CD14-positive monocyte (primary cell): ENCODE measurements around the gene DRD2. TPM values are rescaled to one million over a fixed set of nuclear protein-coding genes. Genes with fewer than 3 reads are reported as not detected.

Experiments
- DNase-seq, 3 donors: peaks; one replicate each; pipeline ENCODE4 v3.0.0-alpha.2; 2011 to 2022
- H2AFZ ChIP-seq: 2 replicates; pipeline ENCODE4 v1.6.0; 2012; ENCODE audit warnings: mild to moderate bottlenecking, low read depth, low read length, inconsistent platforms; ENCODE audit not compliant: insufficient read depth, poor library complexity, severe bottlenecking
- H3K27ac ChIP-seq, 2 donors: 1 replicate in 1 of 2; 2 replicates in 1 of 2; pipeline ENCODE4 v1.5.1; 2012 to 2013; ENCODE audit warnings: low read length in 2 of 2, control low read depth in 1 of 2, inconsistent platforms in 1 of 2, low read depth in 1 of 2, mild to moderate bottlenecking in 1 of 2
- H3K27me3 ChIP-seq, 2 donors: one replicate each; pipeline versions ENCODE4 v1.6.0 to v1.6.1; 2011 to 2013; ENCODE audit warnings: low read length in 2 of 2; ENCODE audit not compliant: control insufficient read depth in 2 of 2, insufficient read depth in 2 of 2
- H3K36me3 ChIP-seq, 2 donors: replicated peaks in 1 of 2; 1 replicate in 1 of 2; 2 replicates in 1 of 2; pipeline versions ENCODE4 v1.5.1 to v1.6.1; 2012 to 2013; ENCODE audit warnings: low read length in 2 of 2, control low read depth in 1 of 2, inconsistent platforms in 1 of 2, mild to moderate bottlenecking in 1 of 2; ENCODE audit not compliant: insufficient read depth in 2 of 2, control insufficient read depth in 1 of 2
- H3K4me1 ChIP-seq, 2 donors: 1 replicate in 1 of 2; 2 replicates in 1 of 2; pipeline versions ENCODE4 v1.5.1 to v1.6.1; 2012 to 2013; ENCODE audit warnings: low read length in 2 of 2, control low read depth in 1 of 2, inconsistent platforms in 1 of 2, mild to moderate bottlenecking in 1 of 2, moderate library complexity in 1 of 2; ENCODE audit not compliant: insufficient read depth in 2 of 2, control insufficient read depth in 1 of 2
- H3K4me2 ChIP-seq: replicated peaks from 2 replicates; pipeline ENCODE3; 2012; ENCODE audit warnings: low read length, moderate library complexity, mild to moderate bottlenecking; ENCODE audit not compliant: poor library complexity, severe bottlenecking; ENCODE audit errors: extremely low read depth
- H3K4me3 ChIP-seq, 3 experiments: fragments of 200-600 bp in 1 of 3; sonication (generic) in 1 of 3; replicated peaks in 1 of 3; 1 replicate in 2 of 3; 2 replicates in 1 of 3; pipeline ENCODE4 v1.5.1; 2011 to 2013; ENCODE audit warnings: low read length in 3 of 3, mild to moderate bottlenecking in 3 of 3, control low read depth in 2 of 3, low read depth in 2 of 3, inconsistent platforms in 1 of 3, moderate library complexity in 1 of 3
- H3K79me2 ChIP-seq: 2 replicates; pipeline ENCODE4 v1.6.0; 2012; ENCODE audit warnings: mild to moderate bottlenecking, control low read depth, inconsistent platforms, low read length, moderate library complexity; ENCODE audit not compliant: insufficient read depth
- H3K9ac ChIP-seq: 2 replicates; pipeline ENCODE4 v1.6.0; 2017; ENCODE audit warnings: low read length, mild to moderate bottlenecking; ENCODE audit not compliant: insufficient read depth, poor library complexity, severe bottlenecking
- H3K9me3 ChIP-seq, 2 donors: replicated peaks in 1 of 2; 1 replicate in 1 of 2; 2 replicates in 1 of 2; pipeline versions ENCODE4 v1.5.1 to v1.6.1; 2012 to 2013; ENCODE audit warnings: low read length in 2 of 2, control low read depth in 1 of 2; ENCODE audit not compliant: control insufficient read depth in 1 of 2, insufficient read depth in 1 of 2
- H4K20me1 ChIP-seq: 2 replicates; pipeline ENCODE4 v1.6.0; 2012; ENCODE audit warnings: mild to moderate bottlenecking, low read length, control low read depth, moderate library complexity; ENCODE audit not compliant: insufficient read depth
- H3K27ac Mint-ChIP-seq, 7 donors: one replicate each; pipeline ENCODE4 v1.8.0; 2020; ENCODE audit warnings: mild to moderate bottlenecking in 7 of 7, mixed read lengths in 7 of 7, moderate library complexity in 6 of 7, inconsistent platforms in 2 of 7
- H3K27me3 Mint-ChIP-seq, 3 donors: one replicate each; pipeline ENCODE4 v1.8.0; 2021 to 2022; ENCODE audit warnings: low read depth in 3 of 3, mild to moderate bottlenecking in 3 of 3, mixed read lengths in 3 of 3, moderate library complexity in 3 of 3, inconsistent platforms in 1 of 3
- H3K36me3 Mint-ChIP-seq, 2 donors: one replicate each; pipeline ENCODE4 v1.8.0; 2020; ENCODE audit warnings: mixed read lengths in 2 of 2, inconsistent platforms in 1 of 2, mild to moderate bottlenecking in 1 of 2
- H3K4me1 Mint-ChIP-seq: one replicate; pipeline ENCODE4 v1.8.0; 2020; ENCODE audit warnings: mild to moderate bottlenecking, mixed read lengths
- H3K4me3 Mint-ChIP-seq, 2 donors: one replicate each; pipeline ENCODE4 v1.8.0; 2020; ENCODE audit warnings: mild to moderate bottlenecking in 2 of 2, mixed read lengths in 2 of 2, moderate library complexity in 1 of 2
- H3K9me3 Mint-ChIP-seq, 7 donors: one replicate each; pipeline ENCODE4 v1.8.0; 2020 to 2022; ENCODE audit warnings: mixed read lengths in 7 of 7, mild to moderate bottlenecking in 6 of 7, moderate library complexity in 6 of 7, inconsistent platforms in 2 of 7
- WGBS: methylation state at CpG from one replicate; pipeline ENCODE4 v1.1.5; 2013; ENCODE audit warnings: missing lambda C conversion rate; ENCODE audit not compliant: insufficient coverage; 5-methylcytosine and 5-hydroxymethylcytosine counted together
- intact Hi-C, 2 donors: fragments of 100-400 bp; cut with micrococcal nuclease; formaldehyde crosslinking; loops; one replicate each; pipeline versions ENCODE4 v1.15.0 to v1.15.1; 2023
- polyA plus RNA-seq, 3 donors: library from polyadenylated mRNA; depleted of rRNA in 1 of 3; unstranded in 2 of 3; stranded (reverse) in 1 of 3; fragments of 300-500 nt in 2 of 3; fragments of >200 nt in 1 of 3; fragmentation: Illumina TruSeq in 2 of 3; gene quantifications; 1 replicate in 2 of 3; 2 replicates in 1 of 3; pipeline ENCODE4 v1.2.3, GENCODE V29; 2012 to 2021
- TF ChIP-seq, protein P1 (sequence below): fragments of 200-600 bp; IDR thresholded peaks from one replicate; pipeline ENCODE4 v1.8.0; 2022; ENCODE audit warnings: antibody characterized with exemption, mild to moderate bottlenecking

Gene DRD2
- polyA plus RNA-seq, 3 donors: not detected

DNA sequence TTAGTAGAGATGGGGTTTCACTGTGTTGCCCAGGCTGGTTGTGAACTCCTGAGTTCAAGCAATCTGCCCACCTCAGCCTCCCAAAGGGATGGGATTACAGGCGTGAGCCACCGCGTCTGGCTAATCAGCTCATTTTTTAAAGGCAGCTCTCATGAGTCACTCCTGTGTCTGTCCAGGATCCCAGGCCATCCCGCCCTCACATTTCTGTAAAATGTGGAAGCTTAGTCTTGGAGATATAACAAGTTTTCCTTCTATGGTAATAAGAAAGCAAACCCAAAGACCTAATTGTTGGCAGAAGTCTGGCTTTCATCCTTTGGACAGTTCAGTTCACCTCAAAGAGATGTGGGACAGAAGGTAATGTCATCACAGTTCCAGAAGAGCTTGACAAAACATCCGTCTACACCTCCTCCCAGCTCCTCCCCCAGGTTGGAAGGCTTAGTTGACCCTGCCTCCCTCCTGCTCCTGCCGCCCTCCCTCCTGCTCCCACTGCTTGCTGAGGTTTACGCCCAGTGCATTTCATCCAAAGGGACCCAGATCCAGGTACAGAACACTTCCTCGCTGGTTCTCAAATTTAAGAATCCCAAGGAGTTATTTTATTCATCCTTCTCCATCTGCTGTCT, 6.4 kb downstream of the DRD2 start:
- intact Hi-C loops: no loop called here
- Histone ChIP-seq H2AFZ (no peak overlapping the region), H3K9me3 (peaks cover 0 to 3% of the 10 kb centered on the region in 2 donors), H3K27ac (no peak overlapping the region), H3K4me2 (no peak overlapping the region), H3K79me2 (no peaks in the 10 kb centered on the region), H3K36me3 (no peaks in the 10 kb centered on the region), H3K27me3 (peaks cover 15 to 16% of the 10 kb centered on the region in 2 donors), H4K20me1 (no peaks in the 10 kb centered on the region), H3K4me1 (no peaks in the 10 kb centered on the region), H3K4me3 (no peak overlapping the region), H3K9ac (no peak overlapping the region)
- TF ChIP-seq, protein P1, sequence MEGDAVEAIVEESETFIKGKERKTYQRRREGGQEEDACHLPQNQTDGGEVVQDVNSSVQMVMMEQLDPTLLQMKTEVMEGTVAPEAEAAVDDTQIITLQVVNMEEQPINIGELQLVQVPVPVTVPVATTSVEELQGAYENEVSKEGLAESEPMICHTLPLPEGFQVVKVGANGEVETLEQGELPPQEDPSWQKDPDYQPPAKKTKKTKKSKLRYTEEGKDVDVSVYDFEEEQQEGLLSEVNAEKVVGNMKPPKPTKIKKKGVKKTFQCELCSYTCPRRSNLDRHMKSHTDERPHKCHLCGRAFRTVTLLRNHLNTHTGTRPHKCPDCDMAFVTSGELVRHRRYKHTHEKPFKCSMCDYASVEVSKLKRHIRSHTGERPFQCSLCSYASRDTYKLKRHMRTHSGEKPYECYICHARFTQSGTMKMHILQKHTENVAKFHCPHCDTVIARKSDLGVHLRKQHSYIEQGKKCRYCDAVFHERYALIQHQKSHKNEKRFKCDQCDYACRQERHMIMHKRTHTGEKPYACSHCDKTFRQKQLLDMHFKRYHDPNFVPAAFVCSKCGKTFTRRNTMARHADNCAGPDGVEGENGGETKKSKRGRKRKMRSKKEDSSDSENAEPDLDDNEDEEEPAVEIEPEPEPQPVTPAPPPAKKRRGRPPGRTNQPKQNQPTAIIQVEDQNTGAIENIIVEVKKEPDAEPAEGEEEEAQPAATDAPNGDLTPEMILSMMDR: no peak
- 81% methylated on average over 7 of the region's 8 CpGs for WGBS
- H3K9me3 Mint-ChIP-seq: peaks cover 0 to 3% (median 0%) of the 10 kb centered on the region in 7 donors
- DNase-seq: no peak
- peaks cover 20 to 22% (median 21%) of the 10 kb centered on the region in 3 donors for H3K27me3 Mint-ChIP-seq
- H3K36me3 Mint-ChIP-seq: no peaks in the 10 kb centered on the region
- H3K4me3 Mint-ChIP-seq: no peak overlapping the region
- no peak overlapping the region for H3K27ac Mint-ChIP-seq
- no peaks in the 10 kb centered on the region for H3K4me1 Mint-ChIP-seq

DNA sequence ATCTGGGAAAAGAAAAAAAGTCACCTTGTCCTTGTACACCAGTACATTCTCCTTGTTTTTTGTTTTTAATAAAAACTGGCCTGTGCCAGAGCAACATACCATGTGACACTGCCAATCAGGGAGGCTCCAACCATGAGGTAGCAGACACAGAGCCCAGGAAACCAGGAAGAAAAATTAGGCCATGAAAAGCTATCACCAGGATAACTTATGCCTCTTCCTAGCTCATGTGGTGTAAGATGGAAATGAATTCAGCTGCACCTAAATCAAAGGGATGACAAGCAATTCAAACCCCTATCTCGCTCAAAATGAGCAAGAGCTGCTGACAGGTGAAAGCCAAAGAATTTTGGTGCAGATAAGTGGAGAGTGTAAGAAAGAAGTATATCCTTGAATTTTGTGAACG, 7.7 kb downstream of the DRD2 start:
- H3K27me3 Mint-ChIP-seq: peaks cover 11 to 14% (median 14%) of the 10 kb centered on the region in 3 donors
- Histone ChIP-seq H3K4me2 (no peak overlapping the region), H2AFZ (no peak overlapping the region), H3K9me3 (no peaks in the 10 kb centered on the region), H4K20me1 (no peaks in the 10 kb centered on the region), H3K36me3 (no peaks in the 10 kb centered on the region), H3K4me3 (no peak overlapping the region), H3K4me1 (no peaks in the 10 kb centered on the region), H3K27ac (no peak overlapping the region), H3K79me2 (no peaks in the 10 kb centered on the region), H3K27me3 (peaks cover 5 to 6% of the 10 kb centered on the region in 2 donors), H3K9ac (no peak overlapping the region)
- no peak for DNase-seq
- TF ChIP-seq, protein P1: no peak
- H3K4me3 Mint-ChIP-seq: no peak overlapping the region
- H3K9me3 Mint-ChIP-seq: peaks cover 0 to 1% (median 0%) of the 10 kb centered on the region in 7 donors
- H3K36me3 Mint-ChIP-seq: no peaks in the 10 kb centered on the region
- no CpG with 5 or more reads among the region's 2 CpGs for WGBS
- no peaks in the 10 kb centered on the region for H3K4me1 Mint-ChIP-seq
- intact Hi-C loops: no loop called here
- no peak overlapping the region for H3K27ac Mint-ChIP-seq
